GM12878 (cell line): ENCODE data around the gene CLCN7. TPM values are rescaled to one million over a fixed set of nuclear protein-coding genes. Genes with fewer than 3 reads are reported as not detected.

Experiments
- ATAC-seq: fragments of 200-7000 bp; cut with Tn5 transposase; 3 replicates; pipeline ENCODE4 v1.9.1; 2020; ENCODE audit warnings: mild to moderate bottlenecking, moderate library complexity
- BruUV-seq: library from RNA; stranded (reverse); fragments of 400-500 nt; replicated peaks from 2 replicates; lab custom pipeline; 2021; lab: Mats Ljungman, UMichigan
- CTCF ChIA-PET: fragments of 300-600 bp; sonication (Branson Sonifier 250); formaldehyde crosslinking; extraction: SDS; loops from one replicate; lab custom pipeline; 2021; ENCODE audit warnings: inconsistent platforms; lab: Yijun Ruan, JAX
- POLR2A ChIA-PET: fragments of 350-600 bp; formaldehyde crosslinking; extraction: SDS; loops from one replicate; lab custom pipeline; 2021; ENCODE audit warnings: inconsistent platforms; lab: Charles Lee
- RAD21 ChIA-PET: fragments of 300-600 bp; sonication (Branson Sonifier 250); formaldehyde crosslinking; loops from one replicate; lab custom pipeline; 2023; ENCODE audit warnings: antibody characterized with exemption; ENCODE audit not compliant: unreplicated experiment; lab: Charles Lee
- SMC1A ChIA-PET: fragments of 300-600 bp; sonication (Branson Sonifier 250); formaldehyde crosslinking; loops from one replicate; lab custom pipeline; 2023; ENCODE audit not compliant: unreplicated experiment, uncharacterized antibody; lab: Charles Lee
- DNase-seq: peaks from one replicate; pipeline ENCODE4 v3.0.0-alpha.2; 2011; ENCODE audit warnings: low read depth, low spot score
- FAIRE-seq: peaks from 3 replicates; lab custom pipeline; 2011; peaks lifted over from hg19 to GRCh38; lab: Jason Lieb, UNC
- H2AFZ ChIP-seq: 2 replicates; pipeline ENCODE4 v1.6.0; 2011; ENCODE audit warnings: low read depth, low read length, control low read depth; ENCODE audit not compliant: control insufficient read depth
- H3K27ac ChIP-seq: 2 replicates; pipeline ENCODE4 v1.5.1; 2011; ENCODE audit warnings: control low read depth; ENCODE audit not compliant: control insufficient read depth, insufficient read depth
- H3K27me3 ChIP-seq, 2 experiments: replicated peaks in 1 of 2; 2 replicates each; pipeline versions ENCODE4 v1.6.0 to v1.6.1; 2011; ENCODE audit warnings: low read length in 1 of 2; ENCODE audit not compliant: control insufficient read depth in 2 of 2, insufficient read depth in 2 of 2
- H3K36me3 ChIP-seq, 2 experiments: 2 replicates each; pipeline ENCODE4 v1.5.1; 2011; ENCODE audit warnings: low read length in 1 of 2; ENCODE audit not compliant: control insufficient read depth in 2 of 2, insufficient read depth in 2 of 2
- H3K4me1 ChIP-seq: 2 replicates; pipeline ENCODE4 v1.6.1; 2011; ENCODE audit warnings: mild to moderate bottlenecking, low read length, moderate library complexity, mixed read lengths; ENCODE audit not compliant: control insufficient read depth, insufficient read depth
- H3K4me2 ChIP-seq: 2 replicates; pipeline ENCODE4 v1.6.0; 2011; ENCODE audit warnings: control low read depth; ENCODE audit not compliant: control insufficient read depth, insufficient read depth
- H3K4me3 ChIP-seq: fragments of 200-600 bp; sonication (generic); 2 replicates; pipeline ENCODE4 v1.5.1; 2016
- H3K79me2 ChIP-seq: 2 replicates; pipeline ENCODE4 v1.6.0; 2011; ENCODE audit warnings: low read length; ENCODE audit not compliant: control insufficient read depth, insufficient read depth
- H3K9ac ChIP-seq: 2 replicates; pipeline ENCODE4 v1.8.0; 2011; ENCODE audit warnings: low read length, control low read depth, mixed read lengths; ENCODE audit not compliant: control insufficient read depth, insufficient read depth
- H3K9me3 ChIP-seq: replicated peaks from 3 replicates; pipeline ENCODE4 v1.5.1; 2011; ENCODE audit warnings: mild to moderate bottlenecking, low read length; ENCODE audit not compliant: control insufficient read depth, insufficient read depth
- H4K20me1 ChIP-seq: 2 replicates; pipeline ENCODE4 v1.6.0; 2011; ENCODE audit not compliant: control insufficient read depth, insufficient read depth
- CBX3 ChIP-seq: fragments of 200-600 bp; sonication (generic); IDR thresholded peaks from 2 replicates; pipeline ENCODE4 v1.6.1; 2016; ENCODE audit warnings: low read depth, borderline replicate concordance
- EED ChIP-seq: sonication (generic); IDR thresholded peaks from 2 replicates; pipeline ENCODE4 v1.6.1; 2016; ENCODE audit warnings: antibody characterized with exemption, low read depth
- EZH2 ChIP-seq: IDR thresholded peaks from 2 replicates; pipeline ENCODE4 v1.6.1; 2012; ENCODE audit warnings: low read depth, mild to moderate bottlenecking, control low read depth, inconsistent platforms, low read length, borderline replicate concordance; ENCODE audit not compliant: control insufficient read depth
- FOS ChIP-seq: IDR thresholded peaks from 3 replicates; pipeline ENCODE4 v1.6.1; 2011; ENCODE audit warnings: borderline replicate concordance; ENCODE audit not compliant: insufficient read length; ENCODE audit errors: extremely low read depth
- HCFC1 ChIP-seq: fragments of 150-350 bp; IDR thresholded peaks from 2 replicates; pipeline ENCODE4 v1.6.1; 2014; ENCODE audit warnings: low read length
- IKZF2 ChIP-seq, 2 experiments: fragments of 450-650 bp; IDR thresholded peaks; 2 replicates each; pipeline ENCODE4 v1.6.1; 2017; ENCODE audit warnings: mild to moderate bottlenecking in 2 of 2, moderate library complexity in 2 of 2
- LARP7 ChIP-seq: fragments of 450-650 bp; IDR thresholded peaks from 2 replicates; pipeline ENCODE4 v1.6.1; 2017; ENCODE audit warnings: mild to moderate bottlenecking
- PAX8 ChIP-seq: fragments of 450-650 bp; IDR thresholded peaks from 2 replicates; pipeline ENCODE4 v1.6.1; 2017; ENCODE audit warnings: mild to moderate bottlenecking, moderate library complexity
- PML ChIP-seq: IDR thresholded peaks from 2 replicates; pipeline ENCODE4 v1.6.1; 2012; ENCODE audit warnings: low read length, inconsistent platforms
- POLR2A ChIP-seq: IDR thresholded peaks from 2 replicates; pipeline ENCODE4 v1.6.1; 2011; ENCODE audit warnings: low read depth, mild to moderate bottlenecking, low read length
- TCF7 ChIP-seq: IDR thresholded peaks from 2 replicates; pipeline ENCODE4 v1.6.1; 2014; ENCODE audit warnings: antibody characterized with exemption, borderline replicate concordance
- WGBS: methylation state at CpG from one replicate; pipeline ENCODE4 v1.1.6; 2016; ENCODE audit warnings: low lambda C conversion rate; ENCODE audit not compliant: insufficient replicate concordance, insufficient coverage; ENCODE audit errors: missing lambda C conversion rate; 5-methylcytosine and 5-hydroxymethylcytosine counted together
- in situ Hi-C: fragments of 300-500 bp; cut with MboI; formaldehyde crosslinking; loops from 9 replicates; pipeline ENCODE4 v1.14.3; 2018; ENCODE audit warnings: mixed read lengths
- intact Hi-C: fragments of 100-400 bp; cut with micrococcal nuclease; formaldehyde crosslinking; loops from one replicate; pipeline ENCODE4 v1.14.2; 2022; ENCODE audit not compliant: unreplicated experiment
- polyA plus RNA-seq, 11 experiments: library from polyadenylated mRNA; depleted of rRNA in 4 of 11; unstranded in 6 of 11; stranded (reverse) in 5 of 11; fragments of >200 nt; fragmentation: Nextera tagmentation in 4 of 11; fragmentation: Illumina TruSeq in 1 of 11; extraction: Ambion mirVana in 4 of 11; extraction: Trizol in 1 of 11; gene quantifications; 1 replicate in 1 of 11; 2 replicates in 10 of 11; pipeline versions ENCODE4 v1.2.1 to v1.2.3, GENCODE V29; 2011 to 2016; ENCODE audit warnings: inconsistent platforms in 2 of 11, missing spikeins in 2 of 11, low read depth in 1 of 11
- total RNA-seq, 4 experiments: library from RNA; depleted of rRNA in 3 of 4; stranded (reverse); fragments of >200 nt in 3 of 4; fragmentation: Illumina TruSeq in 1 of 4; extraction: Trizol in 1 of 4; gene quantifications; 2 replicates each; pipeline versions ENCODE4 v1.2.1 to v1.2.3, GENCODE V29; 2013 to 2021
- TF ChIP-seq, protein P1 (sequence below): fragments of 450-650 bp; IDR thresholded peaks from 2 replicates; pipeline ENCODE4 v1.6.1; 2017; ENCODE audit warnings: mild to moderate bottlenecking, low read depth, inconsistent platforms; ENCODE audit not compliant: poor library complexity, severe bottlenecking
- TF ChIP-seq, protein P2 (sequence below): IDR thresholded peaks from 2 replicates; pipeline ENCODE4 v1.6.1; 2011; ENCODE audit warnings: low read depth, mild to moderate bottlenecking, low read length, moderate library complexity, borderline replicate concordance; ENCODE audit errors: extremely low read depth
- TF ChIP-seq, protein P3 (sequence below): IDR thresholded peaks from 2 replicates; pipeline ENCODE4 v1.6.1; 2012; ENCODE audit warnings: low read depth, low read length, improper control_type of control experiment
- TF ChIP-seq, protein P4 (sequence below): fragments of 450-650 bp; IDR thresholded peaks from 2 replicates; pipeline ENCODE4 v1.6.1; 2018; ENCODE audit warnings: borderline replicate concordance, mild to moderate bottlenecking; ENCODE audit not compliant: partially characterized antibody

Gene CLCN7
- total and polyA plus RNA-seq, 10 of the 15 experiments (the other 5 are each of a cell fraction or from before 2014, with no cell fraction given) = 0.04 to 62.5 (median 19.9) TPM

DNA sequence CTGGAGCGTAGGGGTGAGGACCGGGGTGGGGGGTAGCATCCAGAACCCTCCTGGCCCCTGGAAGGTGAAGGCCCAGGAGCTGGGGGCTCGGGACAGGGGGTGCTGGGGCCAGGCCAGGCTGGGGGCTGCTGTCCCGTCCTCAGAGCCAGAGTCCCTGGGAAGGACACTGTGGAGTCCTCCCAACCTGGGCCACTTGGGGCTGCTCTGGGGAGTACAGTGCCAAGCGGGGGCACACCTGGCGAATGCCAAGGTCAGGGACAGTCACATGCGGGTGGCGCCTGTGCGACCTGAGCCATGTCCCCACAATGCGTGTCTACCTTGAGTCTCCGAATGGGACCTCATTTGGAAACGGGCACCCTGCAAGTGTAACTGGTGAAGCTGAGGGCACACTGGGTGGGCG, 45.2 kb downstream of the CLCN7 start (continued):
- TF ChIP-seq, protein P1, sequence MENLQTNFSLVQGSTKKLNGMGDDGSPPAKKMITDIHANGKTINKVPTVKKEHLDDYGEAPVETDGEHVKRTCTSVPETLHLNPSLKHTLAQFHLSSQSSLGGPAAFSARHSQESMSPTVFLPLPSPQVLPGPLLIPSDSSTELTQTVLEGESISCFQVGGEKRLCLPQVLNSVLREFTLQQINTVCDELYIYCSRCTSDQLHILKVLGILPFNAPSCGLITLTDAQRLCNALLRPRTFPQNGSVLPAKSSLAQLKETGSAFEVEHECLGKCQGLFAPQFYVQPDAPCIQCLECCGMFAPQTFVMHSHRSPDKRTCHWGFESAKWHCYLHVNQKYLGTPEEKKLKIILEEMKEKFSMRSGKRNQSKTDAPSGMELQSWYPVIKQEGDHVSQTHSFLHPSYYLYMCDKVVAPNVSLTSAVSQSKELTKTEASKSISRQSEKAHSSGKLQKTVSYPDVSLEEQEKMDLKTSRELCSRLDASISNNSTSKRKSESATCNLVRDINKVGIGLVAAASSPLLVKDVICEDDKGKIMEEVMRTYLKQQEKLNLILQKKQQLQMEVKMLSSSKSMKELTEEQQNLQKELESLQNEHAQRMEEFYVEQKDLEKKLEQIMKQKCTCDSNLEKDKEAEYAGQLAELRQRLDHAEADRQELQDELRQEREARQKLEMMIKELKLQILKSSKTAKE = no peak
- no peak for TF ChIP-seq CBX3
- TF ChIP-seq HCFC1 = no peak
- TF ChIP-seq IKZF2 (IDR thresholded peaks at IDR 0.05) = no peak

DNA sequence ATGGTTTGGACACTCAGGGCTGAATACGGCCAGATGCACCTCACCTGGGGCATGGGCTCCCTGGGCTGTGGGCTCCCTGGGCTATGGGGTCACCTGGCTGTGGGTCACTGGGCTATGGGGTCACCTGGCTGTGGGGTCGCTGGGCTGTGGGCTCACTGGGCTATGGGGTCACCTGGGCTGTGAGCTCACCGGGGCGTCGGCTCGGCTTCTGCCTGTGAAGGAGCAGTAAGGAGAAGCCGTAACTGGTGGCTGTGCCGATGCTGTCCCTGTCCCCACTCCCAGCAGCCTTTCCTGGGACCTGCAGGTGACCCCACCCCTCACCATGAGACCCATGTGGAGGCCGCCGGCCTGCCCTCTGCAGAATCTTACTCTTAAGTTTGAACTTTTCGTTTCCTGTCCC, 45.8 kb downstream of the CLCN7 start:
- Histone ChIP-seq H2AFZ (peak overlapping the region; percentile 44; the same call in 1 of the 2 replicates), H4K20me1 (no peaks in the 10 kb centered on the region; the same call in 1 of the 2 replicates), H3K9me3 (no peaks in the 10 kb centered on the region), H3K36me3 (no peaks in the 10 kb centered on the region), H3K9ac (no peak overlapping the region), H3K4me3 (no peak overlapping the region), H3K4me2 (no peak overlapping the region), H3K27me3 (peaks cover 0 to 10% of the 10 kb centered on the region in 2 experiments), H3K27ac (no peak overlapping the region), H3K4me1 (no peaks in the 10 kb centered on the region), H3K79me2 (no peaks in the 10 kb centered on the region)
- ChIA-PET CTCF (interaction anchor here (0.6 to 2.2 kb wide), 7 partner anchors 42 to 249 kb away, joined by 3 to 6 read pairs (median 4); partner anchors contain the start of genes JPT2 and TELO2), RAD21 (interaction anchor here (0.7 to 1.5 kb wide), 4 partner anchors 12 to 276 kb away, joined by 3 read pairs; partner anchors contain the start of gene JPT2), POLR2A (interaction anchor here (0.6 to 0.7 kb wide), 2 partner anchors 52 to 109 kb away, joined by 3 read pairs; no protein-coding TSS in a partner anchor), SMC1A (interaction anchor here (0.6 to 0.8 kb wide), 3 partner anchors 46 to 94 kb away, joined by 3 read pairs; no protein-coding TSS in a partner anchor)
- BruUV-seq = no TSS peak
- ATAC-seq = no peak
- intact Hi-C loops (no loop called here), in situ Hi-C loops (no loop called here)
- no peak for DNase-seq
- TF ChIP-seq EED = no peak
- TF ChIP-seq EZH2 = no peak
- TF ChIP-seq FOS = no peak
- no peak for TF ChIP-seq POLR2A
- no peak for TF ChIP-seq LARP7
- TF ChIP-seq, protein P2, sequence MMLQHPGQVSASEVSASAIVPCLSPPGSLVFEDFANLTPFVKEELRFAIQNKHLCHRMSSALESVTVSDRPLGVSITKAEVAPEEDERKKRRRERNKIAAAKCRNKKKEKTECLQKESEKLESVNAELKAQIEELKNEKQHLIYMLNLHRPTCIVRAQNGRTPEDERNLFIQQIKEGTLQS = no peak
- TF ChIP-seq PAX8 = no peak
- TF ChIP-seq TCF7 = no peak
- TF ChIP-seq, protein P3, sequence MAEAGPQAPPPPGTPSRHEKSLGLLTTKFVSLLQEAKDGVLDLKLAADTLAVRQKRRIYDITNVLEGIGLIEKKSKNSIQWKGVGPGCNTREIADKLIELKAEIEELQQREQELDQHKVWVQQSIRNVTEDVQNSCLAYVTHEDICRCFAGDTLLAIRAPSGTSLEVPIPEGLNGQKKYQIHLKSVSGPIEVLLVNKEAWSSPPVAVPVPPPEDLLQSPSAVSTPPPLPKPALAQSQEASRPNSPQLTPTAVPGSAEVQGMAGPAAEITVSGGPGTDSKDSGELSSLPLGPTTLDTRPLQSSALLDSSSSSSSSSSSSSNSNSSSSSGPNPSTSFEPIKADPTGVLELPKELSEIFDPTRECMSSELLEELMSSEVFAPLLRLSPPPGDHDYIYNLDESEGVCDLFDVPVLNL = no peak
- TF ChIP-seq PML = no peak
- TF ChIP-seq, protein P4, sequence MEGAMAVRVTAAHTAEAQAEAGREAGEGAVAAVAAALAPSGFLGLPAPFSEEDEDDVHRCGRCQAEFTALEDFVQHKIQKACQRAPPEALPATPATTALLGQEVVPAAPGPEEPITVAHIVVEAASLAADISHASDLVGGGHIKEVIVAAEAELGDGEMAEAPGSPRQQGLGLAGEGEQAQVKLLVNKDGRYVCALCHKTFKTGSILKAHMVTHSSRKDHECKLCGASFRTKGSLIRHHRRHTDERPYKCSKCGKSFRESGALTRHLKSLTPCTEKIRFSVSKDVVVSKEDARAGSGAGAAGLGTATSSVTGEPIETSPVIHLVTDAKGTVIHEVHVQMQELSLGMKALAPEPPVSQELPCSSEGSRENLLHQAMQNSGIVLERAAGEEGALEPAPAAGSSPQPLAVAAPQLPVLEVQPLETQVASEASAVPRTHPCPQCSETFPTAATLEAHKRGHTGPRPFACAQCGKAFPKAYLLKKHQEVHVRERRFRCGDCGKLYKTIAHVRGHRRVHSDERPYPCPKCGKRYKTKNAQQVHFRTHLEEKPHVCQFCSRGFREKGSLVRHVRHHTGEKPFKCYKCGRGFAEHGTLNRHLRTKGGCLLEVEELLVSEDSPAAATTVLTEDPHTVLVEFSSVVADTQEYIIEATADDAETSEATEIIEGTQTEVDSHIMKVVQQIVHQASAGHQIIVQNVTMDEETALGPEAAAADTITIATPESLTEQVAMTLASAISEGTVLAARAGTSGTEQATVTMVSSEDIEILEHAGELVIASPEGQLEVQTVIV = no peak
- no peak for FAIRE-seq
- WGBS = 65% methylated on average over 11 of the region's 11 CpGs
